Kidney epithelial cell (primary cell): ENCODE data around the gene ABAT. TPM values are rescaled to one million over a fixed set of nuclear protein-coding genes. Genes with fewer than 3 reads are reported as not detected.
A peak's percentile ranks its signal among the peaks of the same experiment; 100 is the strongest.

Source experiments
- DNase-seq: peaks from one replicate; pipeline ENCODE4 v3.0.0-alpha.2; 2010; ENCODE audit warnings: low read depth
- H3K27me3 ChIP-seq: 2 replicates; pipeline ENCODE4 v1.6.0; 2011; ENCODE audit warnings: low read length; ENCODE audit not compliant: control insufficient read depth, insufficient read depth
- H3K36me3 ChIP-seq: 2 replicates; pipeline ENCODE4 v1.5.1; 2011; ENCODE audit warnings: low read length; ENCODE audit not compliant: control insufficient read depth, insufficient read depth
- H3K4me3 ChIP-seq: 2 replicates; pipeline ENCODE4 v1.5.1; 2011; ENCODE audit warnings: low read depth, mild to moderate bottlenecking, control low read depth, low read length
- total RNA-seq: library from RNA; depleted of rRNA; stranded (reverse); fragments of >200 nt; gene quantifications from 2 replicates; pipeline ENCODE4 v1.2.3, GENCODE V29; 2015
- TF ChIP-seq, protein P1 (sequence below): IDR thresholded peaks from 2 replicates; pipeline ENCODE4 v1.5.1; 2011; ENCODE audit warnings: mild to moderate bottlenecking, moderate library complexity, low read length, control low read depth, inconsistent platforms; ENCODE audit not compliant: insufficient read depth, poor library complexity, severe bottlenecking

Gene ABAT
- total RNA-seq, 1 donor from 2014 or later = 7.5 TPM

DNA sequence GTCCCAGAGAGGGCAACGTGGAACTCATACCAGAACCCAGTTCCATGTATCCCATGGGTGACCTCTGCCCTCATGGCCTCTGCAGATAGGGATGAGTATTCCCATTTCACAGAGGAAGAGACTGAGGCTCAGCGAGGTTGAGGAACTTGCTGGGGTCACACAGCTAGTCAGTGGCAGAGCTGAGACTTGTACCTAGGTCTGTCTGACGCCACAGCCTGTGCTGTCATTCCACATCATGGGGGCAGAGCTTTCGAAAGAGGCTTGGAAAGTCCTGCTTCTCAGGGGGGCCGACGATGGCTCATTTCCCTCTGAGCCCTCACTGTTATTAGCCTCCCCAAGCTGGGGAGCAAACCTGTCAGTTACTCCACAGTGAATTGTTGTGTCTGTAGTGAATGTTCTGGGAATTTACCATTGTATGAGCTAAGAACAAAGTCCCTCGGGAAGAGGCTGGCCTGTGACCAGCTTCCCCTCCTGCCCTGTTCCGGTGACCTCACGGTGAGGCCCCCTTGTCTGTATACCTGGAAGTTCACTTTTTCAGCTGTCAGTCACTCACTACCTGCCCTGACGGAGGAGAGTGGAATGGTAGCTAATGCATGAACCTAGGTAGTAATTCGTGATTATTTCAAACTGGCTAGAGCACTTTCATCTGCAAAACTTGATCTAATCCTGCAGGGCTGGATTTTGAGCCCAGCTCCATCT is 44.0 kb upstream of the ABAT start:
- DNase-seq = no peak

DNA sequence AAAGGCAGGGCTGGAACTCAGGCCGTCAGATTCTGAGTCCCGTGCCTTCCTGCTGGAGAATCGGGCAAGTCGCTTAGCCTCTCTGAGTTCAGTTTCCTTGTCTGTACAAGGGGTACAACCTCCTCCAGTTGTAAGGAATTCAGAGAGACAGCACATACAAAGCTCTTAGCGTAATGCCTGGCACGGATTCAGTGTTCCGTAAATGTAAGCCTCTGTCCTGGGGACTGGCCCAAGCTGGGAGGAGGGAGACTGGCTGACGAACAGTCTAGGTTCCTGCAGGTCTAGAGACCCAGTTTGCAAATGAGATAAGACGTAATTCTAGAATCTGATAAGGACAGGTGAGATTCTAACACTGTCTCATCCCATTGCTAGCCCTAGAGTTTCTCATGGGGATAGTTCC is 43.0 kb upstream of the ABAT start:
- Histone ChIP-seq H3K36me3 (peaks cover 3% of the 10 kb centered on the region), H3K27me3 (no peaks in the 10 kb centered on the region), H3K4me3 (no peak overlapping the region)
- DNase-seq = no peak
- TF ChIP-seq, protein P1, sequence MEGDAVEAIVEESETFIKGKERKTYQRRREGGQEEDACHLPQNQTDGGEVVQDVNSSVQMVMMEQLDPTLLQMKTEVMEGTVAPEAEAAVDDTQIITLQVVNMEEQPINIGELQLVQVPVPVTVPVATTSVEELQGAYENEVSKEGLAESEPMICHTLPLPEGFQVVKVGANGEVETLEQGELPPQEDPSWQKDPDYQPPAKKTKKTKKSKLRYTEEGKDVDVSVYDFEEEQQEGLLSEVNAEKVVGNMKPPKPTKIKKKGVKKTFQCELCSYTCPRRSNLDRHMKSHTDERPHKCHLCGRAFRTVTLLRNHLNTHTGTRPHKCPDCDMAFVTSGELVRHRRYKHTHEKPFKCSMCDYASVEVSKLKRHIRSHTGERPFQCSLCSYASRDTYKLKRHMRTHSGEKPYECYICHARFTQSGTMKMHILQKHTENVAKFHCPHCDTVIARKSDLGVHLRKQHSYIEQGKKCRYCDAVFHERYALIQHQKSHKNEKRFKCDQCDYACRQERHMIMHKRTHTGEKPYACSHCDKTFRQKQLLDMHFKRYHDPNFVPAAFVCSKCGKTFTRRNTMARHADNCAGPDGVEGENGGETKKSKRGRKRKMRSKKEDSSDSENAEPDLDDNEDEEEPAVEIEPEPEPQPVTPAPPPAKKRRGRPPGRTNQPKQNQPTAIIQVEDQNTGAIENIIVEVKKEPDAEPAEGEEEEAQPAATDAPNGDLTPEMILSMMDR = no peak

More for the DNA sequence above, 44.0 kb upstream of the ABAT start:
- no peak overlapping the region for H3K4me3 ChIP-seq
- peaks cover 3% of the 10 kb centered on the region for H3K36me3 ChIP-seq
- TF ChIP-seq, protein P1 = no peak
- H3K27me3 ChIP-seq = no peaks in the 10 kb centered on the region

DNA sequence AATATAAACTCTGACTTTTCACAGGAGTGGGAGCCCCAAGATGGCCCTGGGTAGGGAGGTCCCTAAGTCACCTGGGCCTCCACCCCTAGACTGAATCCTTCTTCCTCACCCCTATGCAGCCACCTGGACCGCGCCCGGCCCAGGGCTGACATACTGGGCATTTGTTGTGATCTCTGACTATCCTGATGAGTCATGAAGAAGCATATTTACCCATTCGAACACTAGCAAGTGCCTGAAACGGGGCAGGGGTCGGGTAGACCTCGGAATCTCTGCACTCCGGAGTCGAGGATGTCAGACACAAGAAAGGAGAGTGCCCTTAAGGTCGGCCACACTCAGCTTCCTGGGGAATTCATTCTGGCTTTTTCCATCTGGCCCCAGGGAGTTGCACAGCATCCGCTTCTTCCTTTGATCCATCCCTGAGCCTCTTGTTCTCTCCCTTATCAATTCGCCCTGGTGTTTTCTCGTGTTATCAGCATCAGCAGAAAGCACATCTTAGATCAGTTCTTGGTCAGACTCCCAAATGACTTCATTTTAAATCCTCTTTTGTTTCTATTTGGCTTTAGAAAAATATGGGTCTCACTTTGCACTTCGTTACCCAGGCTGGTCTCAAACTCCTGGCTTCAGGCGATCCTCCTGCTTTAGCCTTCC is 42.5 kb upstream of the ABAT start:
- TF ChIP-seq, protein P1 = no peak
- Histone ChIP-seq H3K27me3 (no peaks in the 10 kb centered on the region), H3K36me3 (peaks cover 3% of the 10 kb centered on the region), H3K4me3 (no peak overlapping the region)
- DNase-seq = no peak

DNA sequence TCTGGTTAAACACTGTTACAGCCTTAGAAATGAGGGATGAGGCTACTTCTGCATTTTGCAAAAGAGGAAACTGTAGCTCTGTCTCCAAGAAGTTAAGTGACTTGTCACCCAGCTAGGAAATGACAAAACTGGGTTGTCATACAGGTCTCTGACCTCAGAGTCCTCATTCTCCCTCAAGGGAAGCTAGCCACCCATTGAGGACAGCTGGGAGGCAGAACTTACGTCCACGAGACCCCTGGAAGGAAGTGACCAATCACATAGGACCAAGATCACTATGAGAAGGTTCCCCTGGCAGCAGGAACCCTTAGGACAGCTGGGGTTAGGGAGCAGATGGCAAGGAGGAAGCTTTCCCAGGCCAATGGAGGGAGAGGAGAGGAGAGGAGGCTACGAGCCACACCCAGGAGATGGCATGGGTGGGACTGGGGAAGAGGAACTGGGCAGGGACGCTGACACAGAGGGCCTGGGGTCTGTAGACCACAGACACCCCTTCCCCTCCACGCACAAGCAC is 41.7 kb upstream of the ABAT start:
- Histone ChIP-seq H3K27me3 (no peaks in the 10 kb centered on the region), H3K4me3 (no peak overlapping the region), H3K36me3 (peaks cover 3% of the 10 kb centered on the region)
- DNase-seq = no peak
- TF ChIP-seq, protein P1 = no peak

DNA sequence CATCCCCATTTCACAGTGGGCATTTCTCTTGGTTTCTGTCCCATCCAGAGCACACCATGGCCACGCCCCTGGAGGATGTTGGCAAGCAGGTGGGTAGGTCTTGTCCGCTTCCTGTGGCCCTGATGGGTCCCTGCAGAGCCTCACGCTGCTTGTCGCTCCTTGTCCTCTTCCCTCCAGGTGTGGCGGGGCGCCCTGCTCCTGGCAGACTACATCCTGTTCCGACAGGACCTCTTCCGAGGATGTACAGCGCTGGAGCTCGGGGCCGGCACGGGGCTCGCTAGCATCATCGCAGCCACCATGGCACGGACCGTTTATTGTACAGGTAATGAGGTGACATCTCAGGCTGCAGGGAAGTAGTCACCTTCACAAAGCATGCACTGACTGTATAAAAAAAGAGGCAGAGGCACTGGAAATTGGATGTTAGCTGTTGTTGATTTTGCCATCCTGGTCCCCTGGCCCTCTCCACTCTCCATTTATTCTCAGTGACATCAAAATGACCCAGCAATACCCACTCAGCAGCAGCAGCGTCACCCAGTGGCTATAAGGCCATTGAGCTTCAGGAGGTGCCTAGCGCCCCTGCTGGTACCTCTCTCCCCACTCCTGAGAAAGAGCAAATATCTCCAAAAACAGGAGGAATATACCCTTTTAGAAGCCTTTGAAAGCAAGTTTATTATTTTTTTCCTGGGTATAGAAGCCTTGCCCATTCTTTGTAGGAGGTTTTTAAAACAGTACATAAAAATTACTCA is 39.3 kb upstream of the ABAT start:
- Histone ChIP-seq H3K27me3 (no peaks in the 10 kb centered on the region), H3K4me3 (no peak overlapping the region), H3K36me3 (peaks cover 1% of the 10 kb centered on the region)
- no peak for DNase-seq
- TF ChIP-seq, protein P1 = peak; percentile 89
